ENCODE data around the gene KIF26B. TPM values are rescaled to one million over a fixed set of nuclear protein-coding genes. Genes with fewer than 3 reads are reported as not detected.

Gene KIF26B
- polyA plus RNA-seq, 1 donor from 2014 or later, result 6.3 TPM

DNA sequence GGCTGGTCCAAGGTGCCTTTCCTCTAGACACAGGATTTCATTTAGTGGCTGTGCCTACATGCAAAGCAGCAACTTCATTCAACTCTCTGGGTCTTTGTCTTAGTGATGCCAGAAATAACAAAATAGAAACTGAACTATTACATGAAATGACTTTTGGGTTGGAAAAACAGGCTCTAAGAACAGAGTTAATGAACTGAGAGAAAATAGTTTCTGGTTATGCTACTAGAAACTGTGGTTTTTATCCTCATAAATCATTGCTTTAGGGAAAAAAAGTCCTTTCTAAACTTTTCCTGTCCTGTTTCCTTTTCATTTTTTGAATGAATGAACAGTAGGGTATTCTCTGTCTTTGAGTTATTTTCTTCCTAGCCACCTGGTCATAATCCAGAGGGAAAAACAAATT is 424.0 kb downstream of the KIF26B start:
- Histone ChIP-seq H3K27me3 (ENCODE audit: insufficient read depth, low read depth, low read length) (no peaks in the 10 kb centered on the region), H3K4me3 (ENCODE audit: low read length) (no peak overlapping the region), H3K4me2 (ENCODE audit: low read length) (no peak overlapping the region), H3K9me2 (ENCODE audit: insufficient read depth, low read length) (no peaks in the 10 kb centered on the region), H3K36me3 (ENCODE audit: insufficient read depth, low read length) (no peaks in the 10 kb centered on the region), H3K27ac (ENCODE audit: low read length) (no peak overlapping the region), H3K79me2 (replicated peaks; ENCODE audit: insufficient read depth, low read length) (no peaks in the 10 kb centered on the region), H3K9ac (ENCODE audit: low read length) (no peak overlapping the region), H3F3A (ENCODE audit: insufficient read depth, low read length, poor library complexity, severe bottlenecking) (no peaks in the 10 kb centered on the region), H2AFZ (ENCODE audit: low read depth, low read length) (no peak overlapping the region), H3K9me3 (ENCODE audit: low read length) (no peaks in the 10 kb centered on the region), H4K20me1 (ENCODE audit: insufficient read depth) (no peaks in the 10 kb centered on the region)
- TF ChIP-seq, protein P1, sequence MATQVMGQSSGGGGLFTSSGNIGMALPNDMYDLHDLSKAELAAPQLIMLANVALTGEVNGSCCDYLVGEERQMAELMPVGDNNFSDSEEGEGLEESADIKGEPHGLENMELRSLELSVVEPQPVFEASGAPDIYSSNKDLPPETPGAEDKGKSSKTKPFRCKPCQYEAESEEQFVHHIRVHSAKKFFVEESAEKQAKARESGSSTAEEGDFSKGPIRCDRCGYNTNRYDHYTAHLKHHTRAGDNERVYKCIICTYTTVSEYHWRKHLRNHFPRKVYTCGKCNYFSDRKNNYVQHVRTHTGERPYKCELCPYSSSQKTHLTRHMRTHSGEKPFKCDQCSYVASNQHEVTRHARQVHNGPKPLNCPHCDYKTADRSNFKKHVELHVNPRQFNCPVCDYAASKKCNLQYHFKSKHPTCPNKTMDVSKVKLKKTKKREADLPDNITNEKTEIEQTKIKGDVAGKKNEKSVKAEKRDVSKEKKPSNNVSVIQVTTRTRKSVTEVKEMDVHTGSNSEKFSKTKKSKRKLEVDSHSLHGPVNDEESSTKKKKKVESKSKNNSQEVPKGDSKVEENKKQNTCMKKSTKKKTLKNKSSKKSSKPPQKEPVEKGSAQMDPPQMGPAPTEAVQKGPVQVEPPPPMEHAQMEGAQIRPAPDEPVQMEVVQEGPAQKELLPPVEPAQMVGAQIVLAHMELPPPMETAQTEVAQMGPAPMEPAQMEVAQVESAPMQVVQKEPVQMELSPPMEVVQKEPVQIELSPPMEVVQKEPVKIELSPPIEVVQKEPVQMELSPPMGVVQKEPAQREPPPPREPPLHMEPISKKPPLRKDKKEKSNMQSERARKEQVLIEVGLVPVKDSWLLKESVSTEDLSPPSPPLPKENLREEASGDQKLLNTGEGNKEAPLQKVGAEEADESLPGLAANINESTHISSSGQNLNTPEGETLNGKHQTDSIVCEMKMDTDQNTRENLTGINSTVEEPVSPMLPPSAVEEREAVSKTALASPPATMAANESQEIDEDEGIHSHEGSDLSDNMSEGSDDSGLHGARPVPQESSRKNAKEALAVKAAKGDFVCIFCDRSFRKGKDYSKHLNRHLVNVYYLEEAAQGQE (IDR thresholded peaks at IDR 0.05; ENCODE audit: borderline replicate concordance), result no peak
- no peak for TF ChIP-seq EZH2 (IDR thresholded peaks at IDR 0.05; ENCODE audit: borderline replicate concordance, insufficient read depth, low read length, poor library complexity, severe bottlenecking)
- no peak for TF ChIP-seq SMC3 (conservative IDR thresholded peaks at IDR 0.05; ENCODE audit: poor library complexity)
- TF ChIP-seq POLR2AphosphoS5 (IDR thresholded peaks at IDR 0.05), result no peak
- TF ChIP-seq MXI1 (conservative IDR thresholded peaks at IDR 0.05; ENCODE audit: poor library complexity, severe bottlenecking), result no peak
- no peak for TF ChIP-seq RAD21 (conservative IDR thresholded peaks at IDR 0.05)
- TF ChIP-seq, protein P2, sequence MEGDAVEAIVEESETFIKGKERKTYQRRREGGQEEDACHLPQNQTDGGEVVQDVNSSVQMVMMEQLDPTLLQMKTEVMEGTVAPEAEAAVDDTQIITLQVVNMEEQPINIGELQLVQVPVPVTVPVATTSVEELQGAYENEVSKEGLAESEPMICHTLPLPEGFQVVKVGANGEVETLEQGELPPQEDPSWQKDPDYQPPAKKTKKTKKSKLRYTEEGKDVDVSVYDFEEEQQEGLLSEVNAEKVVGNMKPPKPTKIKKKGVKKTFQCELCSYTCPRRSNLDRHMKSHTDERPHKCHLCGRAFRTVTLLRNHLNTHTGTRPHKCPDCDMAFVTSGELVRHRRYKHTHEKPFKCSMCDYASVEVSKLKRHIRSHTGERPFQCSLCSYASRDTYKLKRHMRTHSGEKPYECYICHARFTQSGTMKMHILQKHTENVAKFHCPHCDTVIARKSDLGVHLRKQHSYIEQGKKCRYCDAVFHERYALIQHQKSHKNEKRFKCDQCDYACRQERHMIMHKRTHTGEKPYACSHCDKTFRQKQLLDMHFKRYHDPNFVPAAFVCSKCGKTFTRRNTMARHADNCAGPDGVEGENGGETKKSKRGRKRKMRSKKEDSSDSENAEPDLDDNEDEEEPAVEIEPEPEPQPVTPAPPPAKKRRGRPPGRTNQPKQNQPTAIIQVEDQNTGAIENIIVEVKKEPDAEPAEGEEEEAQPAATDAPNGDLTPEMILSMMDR (IDR thresholded peaks at IDR 0.05; ENCODE audit: poor library complexity, severe bottlenecking), result no peak
- no peak for TF ChIP-seq EP300 (conservative IDR thresholded peaks at IDR 0.05; ENCODE audit: poor library complexity, severe bottlenecking)
- TF ChIP-seq TAF1 (IDR thresholded peaks at IDR 0.05; ENCODE audit: low read depth), result no peak

DNA sequence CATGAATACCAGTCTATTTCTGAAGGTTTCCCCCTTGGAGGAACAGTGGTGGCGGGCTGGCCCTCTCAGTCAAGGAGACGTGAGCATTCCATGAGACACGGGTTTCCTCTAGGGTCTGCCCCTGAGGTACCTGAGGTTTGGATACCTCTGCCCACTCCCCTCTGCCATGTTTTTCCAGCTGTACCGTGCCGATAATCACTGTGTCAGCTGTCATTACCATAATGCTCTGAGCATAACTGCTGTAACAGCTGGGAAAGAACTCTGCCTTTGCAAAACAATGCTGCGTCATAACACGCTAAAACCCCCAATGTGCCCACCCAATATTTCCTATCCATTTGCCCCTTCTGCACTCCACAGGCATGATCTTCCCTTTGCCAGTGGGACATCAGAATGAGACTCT is 425.1 kb downstream of the KIF26B start:
- Histone ChIP-seq H3K9ac (ENCODE audit: low read length) (no peak overlapping the region), H3F3A (ENCODE audit: insufficient read depth, low read length, poor library complexity, severe bottlenecking) (no peaks in the 10 kb centered on the region), H4K20me1 (ENCODE audit: insufficient read depth) (no peaks in the 10 kb centered on the region), H3K9me2 (ENCODE audit: insufficient read depth, low read length) (no peaks in the 10 kb centered on the region), H2AFZ (ENCODE audit: low read depth, low read length) (no peak overlapping the region), H3K27me3 (ENCODE audit: insufficient read depth, low read depth, low read length) (no peaks in the 10 kb centered on the region), H3K27ac (ENCODE audit: low read length) (no peak overlapping the region), H3K4me2 (ENCODE audit: low read length) (no peak overlapping the region), H3K4me3 (ENCODE audit: low read length) (no peak overlapping the region), H3K36me3 (ENCODE audit: insufficient read depth, low read length) (no peaks in the 10 kb centered on the region), H3K9me3 (ENCODE audit: low read length) (no peaks in the 10 kb centered on the region), H3K79me2 (replicated peaks; ENCODE audit: insufficient read depth, low read length) (no peaks in the 10 kb centered on the region)
- TF ChIP-seq EP300 (conservative IDR thresholded peaks at IDR 0.05; ENCODE audit: poor library complexity, severe bottlenecking) (no peak), MXI1 (conservative IDR thresholded peaks at IDR 0.05; ENCODE audit: poor library complexity, severe bottlenecking) (no peak), POLR2AphosphoS5 (IDR thresholded peaks at IDR 0.05) (no peak), SMC3 (conservative IDR thresholded peaks at IDR 0.05; ENCODE audit: poor library complexity) (no peak), EZH2 (IDR thresholded peaks at IDR 0.05; ENCODE audit: borderline replicate concordance, insufficient read depth, low read length, poor library complexity, severe bottlenecking) (no peak), RAD21 (conservative IDR thresholded peaks at IDR 0.05) (no peak), TAF1 (IDR thresholded peaks at IDR 0.05; ENCODE audit: low read depth) (no peak)
- TF ChIP-seq, protein P1 (IDR thresholded peaks at IDR 0.05; ENCODE audit: borderline replicate concordance), result no peak
- TF ChIP-seq, protein P2 (IDR thresholded peaks at IDR 0.05; ENCODE audit: poor library complexity, severe bottlenecking), result no peak

Measured in neural cell (in vitro differentiated cells).